DND-41 (cell line): ENCODE measurements around the gene IGF2BP2.

Source experiments
- EZH2 ChIP-seq: IDR thresholded peaks from 3 replicates; pipeline ENCODE4 v1.6.1; 2012; ENCODE audit warnings: borderline replicate concordance, low read depth, mild to moderate bottlenecking, moderate library complexity, low read length, inconsistent platforms; ENCODE audit not compliant: severe bottlenecking
- TF ChIP-seq, protein P1 (sequence below): IDR thresholded peaks from 2 replicates; pipeline ENCODE4 v1.5.1; 2012; ENCODE audit warnings: borderline replicate concordance, low read length, moderate library complexity, mild to moderate bottlenecking; ENCODE audit not compliant: poor library complexity, severe bottlenecking; ENCODE audit errors: extremely low read depth

DNA sequence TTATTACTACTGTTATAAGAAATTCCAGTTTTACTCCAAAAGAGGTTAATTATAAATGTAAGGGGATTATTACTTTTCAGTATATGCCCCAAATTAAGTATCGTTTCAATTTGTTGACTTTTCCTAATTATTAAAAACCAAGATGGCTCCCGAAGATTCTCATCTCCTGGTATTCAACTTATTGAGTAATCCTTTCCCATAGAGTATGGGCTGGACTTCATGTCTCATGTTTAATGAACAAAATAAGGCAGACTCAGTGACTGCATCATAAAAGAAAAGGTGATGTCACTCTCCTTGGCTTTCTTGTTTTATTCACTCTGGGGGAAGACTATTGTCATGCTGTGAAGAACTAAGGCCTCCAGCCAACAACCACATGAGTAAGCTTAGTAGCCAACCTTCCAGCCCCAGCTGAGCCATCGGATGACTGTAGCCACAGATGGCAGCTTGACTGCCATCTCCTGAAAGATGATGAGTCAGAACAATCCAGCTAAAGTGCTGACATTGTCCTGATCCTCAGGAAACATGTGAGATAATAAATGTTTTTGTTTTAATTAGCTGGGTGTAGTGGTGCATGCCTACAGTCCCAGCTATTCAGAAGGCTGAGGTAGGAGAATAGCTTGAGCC, 17.3 kb downstream of the IGF2BP2 start:
- TF ChIP-seq, protein P1, sequence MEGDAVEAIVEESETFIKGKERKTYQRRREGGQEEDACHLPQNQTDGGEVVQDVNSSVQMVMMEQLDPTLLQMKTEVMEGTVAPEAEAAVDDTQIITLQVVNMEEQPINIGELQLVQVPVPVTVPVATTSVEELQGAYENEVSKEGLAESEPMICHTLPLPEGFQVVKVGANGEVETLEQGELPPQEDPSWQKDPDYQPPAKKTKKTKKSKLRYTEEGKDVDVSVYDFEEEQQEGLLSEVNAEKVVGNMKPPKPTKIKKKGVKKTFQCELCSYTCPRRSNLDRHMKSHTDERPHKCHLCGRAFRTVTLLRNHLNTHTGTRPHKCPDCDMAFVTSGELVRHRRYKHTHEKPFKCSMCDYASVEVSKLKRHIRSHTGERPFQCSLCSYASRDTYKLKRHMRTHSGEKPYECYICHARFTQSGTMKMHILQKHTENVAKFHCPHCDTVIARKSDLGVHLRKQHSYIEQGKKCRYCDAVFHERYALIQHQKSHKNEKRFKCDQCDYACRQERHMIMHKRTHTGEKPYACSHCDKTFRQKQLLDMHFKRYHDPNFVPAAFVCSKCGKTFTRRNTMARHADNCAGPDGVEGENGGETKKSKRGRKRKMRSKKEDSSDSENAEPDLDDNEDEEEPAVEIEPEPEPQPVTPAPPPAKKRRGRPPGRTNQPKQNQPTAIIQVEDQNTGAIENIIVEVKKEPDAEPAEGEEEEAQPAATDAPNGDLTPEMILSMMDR, result no peak
- no peak for TF ChIP-seq EZH2
